Right atrium auricular region (tissue), 2 donors: ENCODE data around the gene SCYGR4. TPM values are rescaled to one million over a fixed set of nuclear protein-coding genes. Genes with fewer than 3 reads are reported as not detected.
"Not testable (repeated sequence)": the region's sequence is repeated elsewhere in the genome, so short reads cannot be mapped to it uniquely, and the experiment has no call there.

Source experiments
- DNase-seq: peaks from one replicate; pipeline ENCODE4 v3.0.0-alpha.2; 2019; ENCODE audit warnings: low spot score
- H3K27ac ChIP-seq, 2 donors: fragments of 200-600 bp; sonication (generic); 1 replicate in 1 of 2; 2 replicates in 1 of 2; pipeline ENCODE4 v1.5.1; 2016 to 2019
- H3K27me3 ChIP-seq, 2 donors: fragments of 200-600 bp; sonication (generic); one replicate each; pipeline versions ENCODE4 v1.5.1 to v1.6.0; 2017 to 2019
- H3K36me3 ChIP-seq: fragments of 200-600 bp; sonication (generic); one replicate; pipeline ENCODE4 v1.5.1; 2016
- H3K4me1 ChIP-seq, 2 donors: fragments of 200-600 bp; sonication (generic); one replicate each; pipeline versions ENCODE4 v1.5.1 to v1.6.0; 2017 to 2019
- H3K4me3 ChIP-seq, 2 donors: fragments of 200-600 bp; sonication (generic); 1 replicate in 1 of 2; 2 replicates in 1 of 2; pipeline ENCODE4 v1.5.1; 2017 to 2019; ENCODE audit warnings: mild to moderate bottlenecking in 1 of 2, moderate library complexity in 1 of 2
- H3K9me3 ChIP-seq, 2 donors: fragments of 200-600 bp; sonication (generic); one replicate each; pipeline ENCODE4 v1.5.1; 2019
- CTCF ChIP-seq, 2 donors: fragments of 200-600 bp; sonication (generic); IDR thresholded peaks; one replicate each; pipeline ENCODE4 v1.5.1; 2019; ENCODE audit warnings: antibody characterized with exemption in 2 of 2
- total RNA-seq, 2 donors: library from RNA; depleted of rRNA; stranded (reverse); fragments of >200 nt; gene quantifications; one replicate each; pipeline ENCODE4 v1.1.0, GENCODE V29; 2016

SCYGR4 gene
- total RNA-seq, 2 donors from 2014 or later, result not detected

GRCh38 chr2:227657199-227657845 is 40.0 kb downstream of the SCYGR4 start:
- no peak for DNase-seq
- TF ChIP-seq CTCF (IDR thresholded peaks at IDR 0.05), result no peak
- Histone ChIP-seq H3K27me3 (no peaks in the 10 kb centered on the region), H3K4me3 (no peak overlapping the region), H3K36me3 (no peaks in the 10 kb centered on the region), H3K27ac (no peak overlapping the region), H3K9me3 (no peaks in the 10 kb centered on the region), H3K4me1 (no peaks in the 10 kb centered on the region)

- no peak overlapping the region for H3K4me3 ChIP-seq
- H3K9me3 ChIP-seq, result no peaks in the 10 kb centered on the region
- no peak overlapping the region for H3K27ac ChIP-seq
- DNase-seq, result no peak
- TF ChIP-seq CTCF (IDR thresholded peaks at IDR 0.05), result no peak
- no peaks in the 10 kb centered on the region for H3K4me1 ChIP-seq
- H3K36me3 ChIP-seq, result no peaks in the 10 kb centered on the region
- H3K27me3 ChIP-seq, result no peaks in the 10 kb centered on the region
These were observed 43.8 kb downstream of the SCYGR4 start for GRCh38 chr2:227661025-227661649.

GRCh38 chr2:227661827-227662226 is 44.5 kb downstream of the SCYGR4 start:
- H3K4me3 ChIP-seq, result no peak overlapping the region
- H3K27me3 ChIP-seq, result no peaks in the 10 kb centered on the region
- H3K4me1 ChIP-seq, result no peaks in the 10 kb centered on the region
- no peak for DNase-seq
- no peaks in the 10 kb centered on the region for H3K9me3 ChIP-seq
- H3K36me3 ChIP-seq, result no peaks in the 10 kb centered on the region
- no peak overlapping the region for H3K27ac ChIP-seq
- TF ChIP-seq CTCF (IDR thresholded peaks at IDR 0.05), result no peak

GRCh38 chr2:227665189-227665940 is 48.1 kb downstream of the SCYGR4 start:
- no peaks in the 10 kb centered on the region for H3K36me3 ChIP-seq
- H3K4me1 ChIP-seq, result no peaks in the 10 kb centered on the region
- no peaks in the 10 kb centered on the region for H3K9me3 ChIP-seq
- no peak for TF ChIP-seq CTCF (IDR thresholded peaks at IDR 0.05)
- no peak overlapping the region for H3K27ac ChIP-seq
- H3K4me3 ChIP-seq, result no peak overlapping the region
- no peak for DNase-seq
- H3K27me3 ChIP-seq, result no peaks in the 10 kb centered on the region

GRCh38 chr2:227666631-227667170 is 49.4 kb downstream of the SCYGR4 start, which contains the start of gene SCYGR5:
Gene SCYGR5 (plus strand): TSS chr2:227666804. CDS start chr2:227666804, 0 bp downstream.
- not testable (repeated sequence) for H3K4me3 ChIP-seq, DNase-seq, H3K27ac ChIP-seq, H3K27me3 ChIP-seq, H3K9me3 ChIP-seq, H3K36me3 ChIP-seq, H3K4me1 ChIP-seq

Other genes starting within 250 kb of the SCYGR4 start
- gene TM4SF20, start 238.2 kb upstream of the SCYGR4 start, total RNA-seq, result not detected
- not detected for gene SCYGR1, start 229.5 kb upstream of the SCYGR4 start, total RNA-seq
- gene AGFG1, start 145.3 kb upstream of the SCYGR4 start, total RNA-seq, result 10 to 100 TPM; 47.8 to 75.7 TPM
- gene SCYGR2, start 18.6 kb upstream of the SCYGR4 start, total RNA-seq, result not detected
- gene SCYGR3, start 2.7 kb upstream of the SCYGR4 start, total RNA-seq, result not detected
- gene SCYGR5, start 49.3 kb downstream of the SCYGR4 start, total RNA-seq, result not detected
- gene SLC19A3, start 100.5 kb downstream of the SCYGR4 start, total RNA-seq, result 1 to 10 TPM; 1.0 to 3.5 TPM
- not detected for gene SCYGR6, start 107.3 kb downstream of the SCYGR4 start, total RNA-seq
- not detected for gene SCYGR7, start 110.8 kb downstream of the SCYGR4 start, total RNA-seq
- not detected for gene SCYGR8, start 128.4 kb downstream of the SCYGR4 start, total RNA-seq
- gene CCL20, start 196.3 kb downstream of the SCYGR4 start, total RNA-seq, result not detected